SK-N-SH treated with all-trans-retinoic acid at 6 μM for 48 hours (cell line): ENCODE results near the gene AGTRAP.

Source experiments
- BACH2 ChIP-seq: fragments of 250-450 bp; sonication (Bioruptor Pico); IDR thresholded peaks from 2 replicates; pipeline ENCODE4 v1.9.0; 2021; ENCODE audit warnings: mild to moderate bottlenecking, borderline replicate concordance
- GLIS3 ChIP-seq: fragments of 250-450 bp; sonication (Bioruptor Pico); IDR thresholded peaks from 2 replicates; pipeline ENCODE4 v1.5.0; 2020; ENCODE audit warnings: mild to moderate bottlenecking, moderate library complexity
- OSR1 ChIP-seq: fragments of 250-450 bp; sonication (Bioruptor Pico); IDR thresholded peaks from 2 replicates; pipeline ENCODE4 v1.8.0; 2022; ENCODE audit warnings: moderate library complexity, mild to moderate bottlenecking, inconsistent platforms
- RARB ChIP-seq: fragments of 250-450 bp; sonication (Bioruptor Pico); IDR thresholded peaks from 2 replicates; pipeline ENCODE4 v1.8.0; 2021; ENCODE audit warnings: mild to moderate bottlenecking, moderate library complexity
- TOX ChIP-seq: fragments of 250-450 bp; sonication (Bioruptor Pico); IDR thresholded peaks from 2 replicates; pipeline ENCODE4 v1.8.0; 2021; ENCODE audit warnings: mild to moderate bottlenecking, moderate library complexity, borderline replicate concordance
- TSHZ2 ChIP-seq: fragments of 250-450 bp; sonication (Bioruptor Pico); IDR thresholded peaks from 2 replicates; pipeline ENCODE4 v1.5.0; 2020; ENCODE audit warnings: mild to moderate bottlenecking, moderate library complexity
- ZFP3 ChIP-seq: fragments of 250-450 bp; sonication (Bioruptor Pico); IDR thresholded peaks from 2 replicates; pipeline ENCODE4 v1.5.0; 2020; ENCODE audit warnings: mild to moderate bottlenecking, moderate library complexity
- ZFP30 ChIP-seq: fragments of 450-650 bp; formaldehyde crosslinking; IDR thresholded peaks from 2 replicates; pipeline ENCODE4 v1.5.0; 2022; ENCODE audit warnings: mild to moderate bottlenecking, moderate library complexity
- ZNF70 ChIP-seq: fragments of 450-650 bp; formaldehyde crosslinking; IDR thresholded peaks from 2 replicates; pipeline ENCODE4 v1.5.0; 2020; ENCODE audit warnings: mild to moderate bottlenecking, moderate library complexity
- TF ChIP-seq, protein P1 (sequence below): fragments of 250-450 bp; sonication (Bioruptor Pico); IDR thresholded peaks from 2 replicates; pipeline ENCODE4 v1.8.0; 2020; ENCODE audit warnings: mild to moderate bottlenecking, moderate library complexity, borderline replicate concordance

- no peak for TF ChIP-seq ZFP30 (CRISPR knock-in tag)
- TF ChIP-seq, protein P1, sequence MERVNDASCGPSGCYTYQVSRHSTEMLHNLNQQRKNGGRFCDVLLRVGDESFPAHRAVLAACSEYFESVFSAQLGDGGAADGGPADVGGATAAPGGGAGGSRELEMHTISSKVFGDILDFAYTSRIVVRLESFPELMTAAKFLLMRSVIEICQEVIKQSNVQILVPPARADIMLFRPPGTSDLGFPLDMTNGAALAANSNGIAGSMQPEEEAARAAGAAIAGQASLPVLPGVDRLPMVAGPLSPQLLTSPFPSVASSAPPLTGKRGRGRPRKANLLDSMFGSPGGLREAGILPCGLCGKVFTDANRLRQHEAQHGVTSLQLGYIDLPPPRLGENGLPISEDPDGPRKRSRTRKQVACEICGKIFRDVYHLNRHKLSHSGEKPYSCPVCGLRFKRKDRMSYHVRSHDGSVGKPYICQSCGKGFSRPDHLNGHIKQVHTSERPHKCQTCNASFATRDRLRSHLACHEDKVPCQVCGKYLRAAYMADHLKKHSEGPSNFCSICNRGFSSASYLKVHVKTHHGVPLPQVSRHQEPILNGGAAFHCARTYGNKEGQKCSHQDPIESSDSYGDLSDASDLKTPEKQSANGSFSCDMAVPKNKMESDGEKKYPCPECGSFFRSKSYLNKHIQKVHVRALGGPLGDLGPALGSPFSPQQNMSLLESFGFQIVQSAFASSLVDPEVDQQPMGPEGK: no peak
- no peak for TF ChIP-seq TOX (CRISPR knock-in tag)
- TF ChIP-seq ZNF70 (CRISPR knock-in tag): no peak
- TF ChIP-seq BACH2 (CRISPR knock-in tag): no peak
- TF ChIP-seq TSHZ2 (CRISPR knock-in tag): no peak
- TF ChIP-seq RARB (CRISPR knock-in tag): no peak
- TF ChIP-seq OSR1 (CRISPR knock-in tag): no peak
- TF ChIP-seq ZFP3 (CRISPR knock-in tag): no peak
- TF ChIP-seq GLIS3 (CRISPR knock-in tag): no peak
These were observed 31.8 kb upstream of the AGTRAP start for GRCh38 chr1:11704194-11704529.
